COR-L47 (cell line): ENCODE data around the gene RTP4.

ENCODE experiments used
- DNase-seq: peaks from one replicate; lab custom pipeline; 2025; lab: John Stamatoyannopoulos, UW

RTP4 gene

GRCh38 chr3:187368251-187369088 is at the start of gene RTP4:
Gene RTP4, plus strand, starts transcription at chr3:187368385. Its CDS starts 57 bp downstream, at chr3:187368442.
- DNase-seq: no peak

GRCh38 chr3:187318819-187319616 is 49.2 kb upstream of the RTP4 start:
- peak; percentile 41 for DNase-seq

- peak; percentile 27 for DNase-seq
Observed at GRCh38 chr3:187319699-187320302, 48.4 kb upstream of the RTP4 start.

GRCh38 chr3:187321766-187322165 is 46.4 kb upstream of the RTP4 start:
- no peak for DNase-seq

GRCh38 chr3:187322291-187322690 is 45.9 kb upstream of the RTP4 start:
- DNase-seq: no peak

GRCh38 chr3:187323091-187323490 is 45.1 kb upstream of the RTP4 start:
- DNase-seq: no peak

GRCh38 chr3:187325632-187326031 is 42.6 kb upstream of the RTP4 start:
- DNase-seq: no peak

GRCh38 chr3:187327845-187328244 is 40.3 kb upstream of the RTP4 start:
- DNase-seq: no peak

- no peak for DNase-seq
Observed at GRCh38 chr3:187328691-187329090, 39.5 kb upstream of the RTP4 start.

GRCh38 chr3:187334904-187335303 is 33.3 kb upstream of the RTP4 start:
- no peak for DNase-seq

GRCh38 chr3:187336322-187336721 is 31.9 kb upstream of the RTP4 start:
- DNase-seq: no peak

- DNase-seq: no peak
Observed at GRCh38 chr3:187340578-187340977, 27.6 kb upstream of the RTP4 start.

- no peak for DNase-seq
Observed at GRCh38 chr3:187342255-187342654, 25.9 kb upstream of the RTP4 start.

- DNase-seq: no peak
Observed at GRCh38 chr3:187343670-187344069, 24.5 kb upstream of the RTP4 start.

- no peak for DNase-seq
Observed at GRCh38 chr3:187352581-187353575, 15.3 kb upstream of the RTP4 start.

- DNase-seq: no peak
Observed at GRCh38 chr3:187358068-187358467, 10.1 kb upstream of the RTP4 start.

GRCh38 chr3:187359798-187360486 is 8.2 kb upstream of the RTP4 start:
- no peak for DNase-seq

GRCh38 chr3:187360596-187360995 is 7.6 kb upstream of the RTP4 start:
- DNase-seq: no peak

- no peak for DNase-seq
Observed at GRCh38 chr3:187361835-187362234, 6.3 kb upstream of the RTP4 start.

- no peak for DNase-seq
Observed at GRCh38 chr3:187367561-187368103, 553 bp upstream of the RTP4 start.

GRCh38 chr3:187369089-187369447 is 883 bp downstream of the RTP4 start:
- no peak for DNase-seq
